Measurements from ENCODE around the gene FHL2.

FHL2 gene

GRCh38 chr2:105378276-105378840 is 20.5 kb downstream of the FHL2 start:
- no peak for DNase-seq (ENCODE audit: low read depth)

GRCh38 chr2:105377871-105378270 is 21.0 kb downstream of the FHL2 start:
- no peak for DNase-seq (ENCODE audit: low read depth)

- DNase-seq (ENCODE audit: low read depth), result no peak
These were observed 22.0 kb downstream of the FHL2 start for GRCh38 chr2:105376789-105377240.

- no peak for DNase-seq (ENCODE audit: low read depth)
These were observed 22.8 kb downstream of the FHL2 start for GRCh38 chr2:105376010-105376409.

- DNase-seq (ENCODE audit: low read depth), result no peak
These were observed 23.8 kb downstream of the FHL2 start for GRCh38 chr2:105375001-105375561.

- no peak for DNase-seq (ENCODE audit: low read depth)
These were observed 24.9 kb downstream of the FHL2 start for GRCh38 chr2:105373895-105374401.

GRCh38 chr2:105373344-105373781 is 25.5 kb downstream of the FHL2 start:
- no peak for DNase-seq (ENCODE audit: low read depth)

GRCh38 chr2:105371810-105372209 is 27.0 kb downstream of the FHL2 start:
- no peak for DNase-seq (ENCODE audit: low read depth)

GRCh38 chr2:105371156-105371555 is 27.7 kb downstream of the FHL2 start:
- DNase-seq (ENCODE audit: low read depth), result no peak

- peak; percentile 66 for DNase-seq (ENCODE audit: low read depth)
These were observed 28.8 kb downstream of the FHL2 start for GRCh38 chr2:105369777-105370690.

- no peak for DNase-seq (ENCODE audit: low read depth)
These were observed 30.0 kb downstream of the FHL2 start for GRCh38 chr2:105368759-105369408.

- DNase-seq (ENCODE audit: low read depth), result no peak
These were observed 33.6 kb downstream of the FHL2 start for GRCh38 chr2:105365206-105365605.

- DNase-seq (ENCODE audit: low read depth), result no peak
These were observed 34.3 kb downstream of the FHL2 start for GRCh38 chr2:105364436-105365139.

GRCh38 chr2:105362862-105363591 is 35.8 kb downstream of the FHL2 start:
- no peak for DNase-seq (ENCODE audit: low read depth)

- no peak for DNase-seq (ENCODE audit: low read depth)
These were observed 37.6 kb downstream of the FHL2 start for GRCh38 chr2:105361102-105361889.

GRCh38 chr2:105358593-105358992 is 40.3 kb downstream of the FHL2 start:
- no peak for DNase-seq (ENCODE audit: low read depth)

- DNase-seq (ENCODE audit: low read depth), result no peak
These were observed 41.7 kb downstream of the FHL2 start for GRCh38 chr2:105357122-105357521.

GRCh38 chr2:105344704-105345345 is 54.0 kb downstream of the FHL2 start:
- no peak for DNase-seq (ENCODE audit: low read depth)

GRCh38 chr2:105339414-105339813 is 59.4 kb downstream of the FHL2 start:
- no peak for DNase-seq (ENCODE audit: low read depth)

GRCh38 chr2:105338020-105338385 is 60.8 kb downstream of the FHL2 start:
- no peak for DNase-seq (ENCODE audit: low read depth)
